Measurements from ENCODE around the gene REEP5. TPM values are rescaled to one million over a fixed set of nuclear protein-coding genes. Genes with fewer than 3 reads are reported as not detected.

The REEP5 gene
- total RNA-seq, 1 experiment from 2014 or later, result 50.5 TPM

DNA sequence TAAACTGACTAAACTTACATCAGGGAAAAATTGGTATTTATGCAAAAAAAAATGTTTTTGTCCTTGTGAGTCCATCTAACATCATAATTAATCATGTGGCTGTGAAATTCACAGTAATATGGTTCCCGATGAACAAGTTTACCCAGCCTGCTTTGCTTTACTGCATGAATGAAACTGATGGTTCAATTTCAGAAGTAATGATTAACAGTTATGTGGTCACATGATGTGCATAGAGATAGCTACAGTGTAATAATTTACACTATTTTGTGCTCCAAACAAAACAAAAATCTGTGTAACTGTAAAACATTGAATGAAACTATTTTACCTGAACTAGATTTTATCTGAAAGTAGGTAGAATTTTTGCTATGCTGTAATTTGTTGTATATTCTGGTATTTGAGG is 77.5 kb downstream of the REEP5 start:
- no peak for DNase-seq (ENCODE audit: low spot score)
- H3K4me3 ChIP-seq (ENCODE audit: low read depth, low read length, poor library complexity, severe bottlenecking), result no peak overlapping the region
- H3K9me3 ChIP-seq (ENCODE audit: low read depth, low read length, poor library complexity, severe bottlenecking), result no peaks in the 10 kb centered on the region
- ChIA-PET POLR2A (ENCODE audit: low non-redundant PET) (no interaction called here), CTCF (no interaction called here)
- TF ChIP-seq EZH2 (IDR thresholded peaks at IDR 0.05; ENCODE audit: borderline replicate concordance, low read depth, low read length, poor library complexity, severe bottlenecking), result no peak
- TF ChIP-seq, protein P1, sequence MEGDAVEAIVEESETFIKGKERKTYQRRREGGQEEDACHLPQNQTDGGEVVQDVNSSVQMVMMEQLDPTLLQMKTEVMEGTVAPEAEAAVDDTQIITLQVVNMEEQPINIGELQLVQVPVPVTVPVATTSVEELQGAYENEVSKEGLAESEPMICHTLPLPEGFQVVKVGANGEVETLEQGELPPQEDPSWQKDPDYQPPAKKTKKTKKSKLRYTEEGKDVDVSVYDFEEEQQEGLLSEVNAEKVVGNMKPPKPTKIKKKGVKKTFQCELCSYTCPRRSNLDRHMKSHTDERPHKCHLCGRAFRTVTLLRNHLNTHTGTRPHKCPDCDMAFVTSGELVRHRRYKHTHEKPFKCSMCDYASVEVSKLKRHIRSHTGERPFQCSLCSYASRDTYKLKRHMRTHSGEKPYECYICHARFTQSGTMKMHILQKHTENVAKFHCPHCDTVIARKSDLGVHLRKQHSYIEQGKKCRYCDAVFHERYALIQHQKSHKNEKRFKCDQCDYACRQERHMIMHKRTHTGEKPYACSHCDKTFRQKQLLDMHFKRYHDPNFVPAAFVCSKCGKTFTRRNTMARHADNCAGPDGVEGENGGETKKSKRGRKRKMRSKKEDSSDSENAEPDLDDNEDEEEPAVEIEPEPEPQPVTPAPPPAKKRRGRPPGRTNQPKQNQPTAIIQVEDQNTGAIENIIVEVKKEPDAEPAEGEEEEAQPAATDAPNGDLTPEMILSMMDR (conservative IDR thresholded peaks at IDR 0.05; ENCODE audit: low read depth, low read length), result no peak
- BruUV-seq (replicated peaks), result no TSS peak
- H3K4me1 ChIP-seq (ENCODE audit: insufficient read depth, low read length, poor library complexity, severe bottlenecking), result peaks cover 10% of the 10 kb centered on the region
- no peaks in the 10 kb centered on the region for H3K36me3 ChIP-seq (ENCODE audit: insufficient read depth, low read length, poor library complexity, severe bottlenecking)
- intact Hi-C loops (cut with micrococcal nuclease; ENCODE audit: unreplicated experiment), result no loop called here
- H3K27ac ChIP-seq (ENCODE audit: low read depth, low read length, poor library complexity, severe bottlenecking), result no peak overlapping the region
- no peaks in the 10 kb centered on the region for H3K27me3 ChIP-seq (replicated peaks; ENCODE audit: insufficient read depth, low read depth, low read length, poor library complexity)

DNA sequence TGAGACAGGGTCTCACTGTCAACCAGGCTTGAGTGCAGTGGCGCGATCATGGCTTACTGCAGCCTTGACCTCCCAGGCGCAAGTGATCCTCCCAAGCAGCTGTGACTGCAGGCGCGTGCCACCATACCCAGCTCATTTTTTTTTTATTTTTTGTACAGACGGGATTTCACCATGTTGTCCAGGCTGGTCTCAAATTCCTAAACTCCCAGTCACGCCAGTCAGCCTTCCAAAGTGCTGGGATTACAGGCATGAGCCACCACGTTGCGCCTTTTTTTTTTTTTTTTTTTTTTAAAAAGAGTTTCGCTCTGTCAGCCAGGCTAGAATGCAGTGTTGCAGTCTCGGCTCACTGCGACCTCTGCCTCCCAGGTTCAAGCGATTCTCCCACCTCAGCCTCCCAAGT is 88.1 kb downstream of the REEP5 start:
- POLR2A ChIA-PET (ENCODE audit: low non-redundant PET), result no interaction called here
- H3K27me3 ChIP-seq (replicated peaks; ENCODE audit: insufficient read depth, low read depth, low read length, poor library complexity), result no peaks in the 10 kb centered on the region
- no peak overlapping the region for H3K4me3 ChIP-seq (ENCODE audit: low read depth, low read length, poor library complexity, severe bottlenecking)
- no peaks in the 10 kb centered on the region for H3K4me1 ChIP-seq (ENCODE audit: insufficient read depth, low read length, poor library complexity, severe bottlenecking)
- TF ChIP-seq, protein P1 (conservative IDR thresholded peaks at IDR 0.05; ENCODE audit: low read depth, low read length), result no peak
- no peak for TF ChIP-seq EZH2 (IDR thresholded peaks at IDR 0.05; ENCODE audit: borderline replicate concordance, low read depth, low read length, poor library complexity, severe bottlenecking)
- no peaks in the 10 kb centered on the region for H3K9me3 ChIP-seq (ENCODE audit: low read depth, low read length, poor library complexity, severe bottlenecking)
- CTCF ChIA-PET, result interaction anchor here (0.7 kb wide), 1 partner anchor 1390 kb away, joined by 5 read pairs; no protein-coding TSS in a partner anchor
- no peak overlapping the region for H3K27ac ChIP-seq (ENCODE audit: low read depth, low read length, poor library complexity, severe bottlenecking)
- intact Hi-C loops (cut with micrococcal nuclease; ENCODE audit: unreplicated experiment), result no loop called here
- no TSS peak for BruUV-seq (replicated peaks)
- no peak for DNase-seq (ENCODE audit: low spot score)
- peaks cover 11% of the 10 kb centered on the region for H3K36me3 ChIP-seq (ENCODE audit: insufficient read depth, low read length, poor library complexity, severe bottlenecking)

DNA sequence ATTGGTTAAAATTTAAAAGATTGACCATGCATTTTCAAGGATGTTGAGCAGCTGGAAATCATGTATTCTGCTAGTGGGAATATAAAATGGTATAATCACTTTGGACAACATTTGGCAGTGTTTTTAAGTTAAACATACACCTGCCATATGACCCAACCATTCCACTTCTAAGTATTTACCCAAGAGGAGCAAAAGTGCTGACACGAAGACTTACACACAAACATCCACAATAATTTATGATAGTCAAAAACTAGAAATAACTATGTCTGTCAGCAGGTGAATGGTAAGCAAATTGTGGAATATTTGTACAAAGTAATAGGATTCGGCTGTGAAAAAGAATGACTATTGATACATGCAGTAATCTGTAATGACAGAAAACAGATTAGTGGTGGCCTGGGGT is 91.6 kb downstream of the REEP5 start:
- Histone ChIP-seq H3K36me3 (ENCODE audit: insufficient read depth, low read length, poor library complexity, severe bottlenecking) (no peaks in the 10 kb centered on the region), H3K4me1 (ENCODE audit: insufficient read depth, low read length, poor library complexity, severe bottlenecking) (no peaks in the 10 kb centered on the region), H3K27ac (ENCODE audit: low read depth, low read length, poor library complexity, severe bottlenecking) (no peak overlapping the region), H3K4me3 (ENCODE audit: low read depth, low read length, poor library complexity, severe bottlenecking) (no peak overlapping the region), H3K27me3 (replicated peaks; ENCODE audit: insufficient read depth, low read depth, low read length, poor library complexity) (no peaks in the 10 kb centered on the region), H3K9me3 (ENCODE audit: low read depth, low read length, poor library complexity, severe bottlenecking) (no peaks in the 10 kb centered on the region)
- POLR2A ChIA-PET (ENCODE audit: low non-redundant PET), result no interaction called here
- TF ChIP-seq, protein P1 (conservative IDR thresholded peaks at IDR 0.05; ENCODE audit: low read depth, low read length), result no peak
- TF ChIP-seq EZH2 (IDR thresholded peaks at IDR 0.05; ENCODE audit: borderline replicate concordance, low read depth, low read length, poor library complexity, severe bottlenecking), result no peak
- BruUV-seq (replicated peaks), result no TSS peak
- CTCF ChIA-PET, result no interaction called here
- intact Hi-C loops (cut with micrococcal nuclease; ENCODE audit: unreplicated experiment), result no loop called here
- no peak for DNase-seq (ENCODE audit: low spot score)

Other genes with a start within 250 kb of the REEP5 start
- 36.9 and 39.3 TPM in 2 replicates for gene APC, start 184.3 kb downstream of the REEP5 start, total RNA-seq (2021)
- gene SRP19, start 60.9 kb downstream of the REEP5 start, total RNA-seq (2021), result 72.4 and 73.9 TPM in 2 replicates
- gene DCP2, start 54.6 kb upstream of the REEP5 start, total RNA-seq (2021), result 73.5 and 78.0 TPM in 2 replicates